OCI-LY7 (cell line): ENCODE results near the gene PSKH1. TPM values are rescaled to one million over a fixed set of nuclear protein-coding genes. Genes with fewer than 3 reads are reported as not detected.

Experiments
- BruUV-seq: library from RNA; stranded (reverse); fragments of 400-500 nt; replicated peaks from 2 replicates; lab custom pipeline; 2021; lab: Mats Ljungman, UMichigan
- CTCF ChIA-PET: fragments of 300-600 bp; sonication (Branson Sonifier 250); formaldehyde crosslinking; loops from one replicate; lab custom pipeline; 2022; ENCODE audit warnings: antibody characterized with exemption; ENCODE audit not compliant: unreplicated experiment; lab: Charles Lee
- POLR2A ChIA-PET: fragments of 300-600 bp; sonication (Branson Sonifier 250); formaldehyde crosslinking; loops from one replicate; lab custom pipeline; 2022; ENCODE audit warnings: antibody characterized with exemption; lab: Charles Lee
- DNase-seq: peaks from one replicate; pipeline ENCODE4 v3.0.0-alpha.2; 2015; ENCODE audit warnings: low spot score
- H2AFZ ChIP-seq: fragments of 200-600 bp; sonication (generic), shearing (Covaris generic); 2 replicates; pipeline ENCODE4 v1.6.1; 2014; ENCODE audit warnings: mild to moderate bottlenecking, antibody characterized with exemption, low read length, moderate library complexity
- H3K27ac ChIP-seq: fragments of 200-600 bp; sonication (generic); 2 replicates; pipeline ENCODE4 v1.5.1; 2014; ENCODE audit warnings: mixed run types, low read depth, mild to moderate bottlenecking, moderate library complexity, low read length, inconsistent platforms; ENCODE audit not compliant: poor library complexity, severe bottlenecking
- H3K36me3 ChIP-seq: fragments of 200-600 bp; sonication (generic); 2 replicates; pipeline ENCODE4 v1.6.1; 2014; ENCODE audit warnings: mild to moderate bottlenecking, antibody characterized with exemption, low read length, moderate library complexity, mixed read lengths; ENCODE audit not compliant: insufficient read depth
- H3K4me1 ChIP-seq: fragments of 200-600 bp; sonication (generic); 2 replicates; pipeline ENCODE4 v1.5.1; 2014; ENCODE audit warnings: mild to moderate bottlenecking, low read length; ENCODE audit not compliant: insufficient read depth, poor library complexity, severe bottlenecking
- H3K4me2 ChIP-seq: fragments of 200-600 bp; sonication (generic); 2 replicates; pipeline ENCODE4 v1.6.1; 2014; ENCODE audit warnings: mild to moderate bottlenecking, low read length
- H3K4me3 ChIP-seq: fragments of 200-600 bp; sonication (generic); 2 replicates; pipeline ENCODE4 v1.5.1; 2014; ENCODE audit warnings: mild to moderate bottlenecking, low read depth, low read length; ENCODE audit not compliant: poor library complexity, severe bottlenecking
- H3K79me2 ChIP-seq: fragments of 200-600 bp; sonication (generic); 2 replicates; pipeline ENCODE4 v1.6.1; 2016; ENCODE audit warnings: low read depth, mild to moderate bottlenecking, low read length, moderate library complexity, mixed read lengths; ENCODE audit not compliant: insufficient read depth
- H3K9me2 ChIP-seq: fragments of 200-600 bp; sonication (generic); 2 replicates; pipeline ENCODE4 v1.6.1; 2016; ENCODE audit warnings: mild to moderate bottlenecking, low read length, mixed read lengths; ENCODE audit not compliant: insufficient read depth
- H3K9me3 ChIP-seq: fragments of 200-600 bp; sonication (generic); 2 replicates; pipeline ENCODE4 v1.6.1; 2014; ENCODE audit warnings: mild to moderate bottlenecking, mixed run types, low read length, mixed read lengths
- H4K20me1 ChIP-seq: fragments of 200-600 bp; sonication (generic); 2 replicates; pipeline ENCODE4 v1.6.1; 2014; ENCODE audit warnings: mild to moderate bottlenecking, antibody characterized with exemption, low read length, moderate library complexity, mixed read lengths; ENCODE audit not compliant: insufficient read depth
- EZH2phosphoT487 ChIP-seq: fragments of 200-600 bp; sonication (generic); IDR thresholded peaks from 2 replicates; pipeline ENCODE4 v1.6.1; 2018; ENCODE audit warnings: low read depth, borderline replicate concordance, mild to moderate bottlenecking, mixed run types, antibody characterized with exemption, low read length, moderate library complexity, mixed read lengths
- intact Hi-C: fragments of 100-400 bp; cut with micrococcal nuclease; formaldehyde crosslinking; loops from one replicate; pipeline ENCODE4 v1.10.0; 2022; ENCODE audit not compliant: unreplicated experiment
- total RNA-seq, 2 experiments: library from RNA; depleted of rRNA in 1 of 2; stranded (reverse); fragments of >200 nt in 1 of 2; shearing (Covaris generic) in 1 of 2; gene quantifications; 2 replicates each; pipeline ENCODE4 v1.2.3, GENCODE V29; 2014 to 2022
- TF ChIP-seq, protein P1 (sequence below): fragments of 200-600 bp; sonication (generic); conservative IDR thresholded peaks from 2 replicates; pipeline ENCODE4 v1.5.1; 2014; ENCODE audit warnings: mild to moderate bottlenecking, antibody characterized with exemption, low read length, moderate library complexity, mixed read lengths

The PSKH1 gene
- total RNA-seq, 2 experiments from 2014 or later, result 10.4 to 27.1 TPM

DNA sequence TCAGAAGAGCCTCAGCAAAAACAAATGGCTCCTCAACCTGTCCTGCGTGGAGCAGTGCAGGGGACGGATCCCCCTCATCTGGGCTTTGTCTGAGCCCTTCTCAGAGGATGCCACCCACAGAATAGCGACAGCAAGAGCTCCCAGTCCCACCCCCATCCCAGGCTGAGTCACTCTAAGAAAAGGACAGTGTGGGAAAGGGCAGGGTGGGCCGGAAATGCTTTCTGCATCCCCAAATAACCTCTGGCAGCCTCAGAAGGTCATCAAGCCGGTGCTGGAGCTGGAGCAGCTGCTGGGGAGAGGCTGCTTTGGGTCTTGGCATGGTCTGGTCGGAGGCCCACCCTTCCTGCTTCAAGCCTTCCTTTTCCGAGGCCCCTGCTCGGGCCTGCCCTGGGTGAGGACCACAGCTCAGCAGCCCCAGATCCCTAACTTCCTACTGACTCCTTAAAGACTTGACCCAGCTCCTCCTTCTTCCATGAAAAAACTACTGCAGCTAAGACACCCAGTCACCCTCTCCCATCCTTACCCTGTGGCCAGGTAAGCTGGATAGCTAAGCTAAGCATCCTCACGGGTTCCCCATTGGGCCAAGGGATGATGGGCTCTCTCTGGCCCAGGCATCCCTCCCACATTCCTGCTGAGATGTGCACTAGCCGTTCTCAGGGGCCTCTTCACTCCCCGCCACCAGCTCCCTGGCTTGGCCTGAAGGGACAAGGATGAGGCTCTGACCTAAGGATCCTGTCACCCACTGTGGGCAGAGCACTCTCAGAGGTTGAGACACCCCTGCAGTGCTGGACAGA lies 66.7 kb downstream of the PSKH1 start:
- Histone ChIP-seq H3K4me1 (peaks cover under 1% of the 10 kb centered on the region), H3K9me3 (no peaks in the 10 kb centered on the region), H3K4me3 (no peak overlapping the region), H2AFZ (no peak overlapping the region), H3K27ac (no peak overlapping the region), H4K20me1 (no peaks in the 10 kb centered on the region), H3K79me2 (no peaks in the 10 kb centered on the region), H3K9me2 (no peaks in the 10 kb centered on the region), H3K36me3 (no peaks in the 10 kb centered on the region), H3K4me2 (no peak overlapping the region)
- CTCF ChIA-PET, result no interaction called here
- no peak for DNase-seq
- POLR2A ChIA-PET, result interaction anchor here (0.6 kb wide), 1 partner anchor 52 kb away, joined by 3 read pairs; no protein-coding TSS in a partner anchor
- BruUV-seq, result no TSS peak
- intact Hi-C loops, result no loop called here
- TF ChIP-seq, protein P1, sequence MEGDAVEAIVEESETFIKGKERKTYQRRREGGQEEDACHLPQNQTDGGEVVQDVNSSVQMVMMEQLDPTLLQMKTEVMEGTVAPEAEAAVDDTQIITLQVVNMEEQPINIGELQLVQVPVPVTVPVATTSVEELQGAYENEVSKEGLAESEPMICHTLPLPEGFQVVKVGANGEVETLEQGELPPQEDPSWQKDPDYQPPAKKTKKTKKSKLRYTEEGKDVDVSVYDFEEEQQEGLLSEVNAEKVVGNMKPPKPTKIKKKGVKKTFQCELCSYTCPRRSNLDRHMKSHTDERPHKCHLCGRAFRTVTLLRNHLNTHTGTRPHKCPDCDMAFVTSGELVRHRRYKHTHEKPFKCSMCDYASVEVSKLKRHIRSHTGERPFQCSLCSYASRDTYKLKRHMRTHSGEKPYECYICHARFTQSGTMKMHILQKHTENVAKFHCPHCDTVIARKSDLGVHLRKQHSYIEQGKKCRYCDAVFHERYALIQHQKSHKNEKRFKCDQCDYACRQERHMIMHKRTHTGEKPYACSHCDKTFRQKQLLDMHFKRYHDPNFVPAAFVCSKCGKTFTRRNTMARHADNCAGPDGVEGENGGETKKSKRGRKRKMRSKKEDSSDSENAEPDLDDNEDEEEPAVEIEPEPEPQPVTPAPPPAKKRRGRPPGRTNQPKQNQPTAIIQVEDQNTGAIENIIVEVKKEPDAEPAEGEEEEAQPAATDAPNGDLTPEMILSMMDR, result no peak
- TF ChIP-seq EZH2phosphoT487, result no peak

DNA sequence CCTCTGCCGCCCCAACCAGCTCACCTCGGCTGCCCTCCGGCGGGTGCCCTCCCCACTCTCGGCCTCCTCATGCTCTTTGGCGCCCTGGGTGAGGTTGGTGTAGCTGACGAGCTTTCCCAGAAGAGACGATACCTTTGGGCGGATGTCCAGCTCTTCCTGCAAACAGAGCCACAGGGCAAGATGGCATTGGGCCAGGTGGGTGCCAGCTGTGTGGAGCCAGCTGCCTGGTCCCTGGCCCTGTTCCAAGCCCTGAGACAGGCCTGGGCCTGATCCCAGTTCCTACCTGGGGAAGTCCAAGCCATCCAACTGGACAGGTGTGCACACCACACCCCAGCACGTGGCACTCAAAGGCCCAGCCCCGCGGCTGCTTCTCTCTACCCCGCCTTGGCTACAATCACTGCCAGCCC lies 68.5 kb downstream of the PSKH1 start:
- Histone ChIP-seq H3K4me1 (peaks cover 11% of the 10 kb centered on the region), H3K9me3 (no peaks in the 10 kb centered on the region), H2AFZ (no peak overlapping the region), H3K4me3 (no peak overlapping the region), H3K27ac (no peak overlapping the region), H4K20me1 (no peaks in the 10 kb centered on the region), H3K9me2 (no peaks in the 10 kb centered on the region), H3K4me2 (no peak overlapping the region), H3K79me2 (no peaks in the 10 kb centered on the region), H3K36me3 (no peaks in the 10 kb centered on the region)
- POLR2A ChIA-PET, result no interaction called here
- no TSS peak for BruUV-seq
- no peak for DNase-seq
- TF ChIP-seq, protein P1, result no peak
- intact Hi-C loops, result no loop called here
- CTCF ChIA-PET, result no interaction called here

DNA sequence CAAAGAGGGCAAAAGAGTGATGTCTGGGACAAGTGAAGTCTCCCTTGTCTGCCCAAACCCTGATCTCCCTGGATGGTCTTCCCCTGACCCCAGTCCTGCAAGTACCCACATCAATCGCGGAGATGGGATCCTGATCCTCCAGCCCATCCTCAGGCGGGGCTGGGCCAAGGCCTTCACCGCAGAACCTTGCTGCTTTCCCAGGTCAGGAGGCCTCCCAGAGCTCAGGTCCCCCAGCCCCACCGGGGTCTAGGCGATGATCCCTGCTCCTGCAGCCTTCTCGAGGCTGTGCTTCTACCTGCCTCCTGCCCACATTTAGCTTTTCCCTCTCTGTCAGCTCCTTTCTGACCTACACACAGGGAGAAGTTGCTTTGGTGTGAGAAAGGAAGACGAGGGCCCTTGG lies 69.1 kb downstream of the PSKH1 start:
- POLR2A ChIA-PET, result no interaction called here
- no peak for DNase-seq
- TF ChIP-seq, protein P1, result no peak
- TF ChIP-seq EZH2phosphoT487, result no peak
- Histone ChIP-seq H3K27ac (no peak overlapping the region), H3K36me3 (no peaks in the 10 kb centered on the region), H3K4me3 (no peak overlapping the region), H3K79me2 (no peaks in the 10 kb centered on the region), H3K4me2 (no peak overlapping the region), H3K9me2 (no peaks in the 10 kb centered on the region), H3K9me3 (no peaks in the 10 kb centered on the region), H2AFZ (no peak overlapping the region), H3K4me1 (peaks cover 17% of the 10 kb centered on the region), H4K20me1 (no peaks in the 10 kb centered on the region)
- CTCF ChIA-PET, result no interaction called here
- BruUV-seq, result no TSS peak
- intact Hi-C loops, result no loop called here
